ENCODE results near the gene KRTAP21-2. TPM values are rescaled to one million over a fixed set of nuclear protein-coding genes. Genes with fewer than 3 reads are reported as not detected.

The KRTAP21-2 gene
- not detected in 2 replicates for total RNA-seq

- Histone ChIP-seq H4K20me1 (ENCODE audit: insufficient read depth, low read length) (no peaks in the 10 kb centered on the region), H3K4me1 (ENCODE audit: insufficient read depth, low read length) (no peaks in the 10 kb centered on the region), H2AFZ (ENCODE audit: low read length) (no peak within 1 kb of the TSS), H3K4me3 (ENCODE audit: insufficient read depth, low read length) (no peak within 1 kb of the TSS), H3K9me3 (ENCODE audit: low read depth, low read length) (peaks cover 5% of the 10 kb centered on the region), H3K79me2 (ENCODE audit: insufficient read depth, low read length) (no peaks in the 10 kb centered on the region), H3K4me2 (ENCODE audit: insufficient read depth, low read length) (no peak within 1 kb of the TSS), H3K36me3 (ENCODE audit: insufficient read depth, low read length) (no peaks in the 10 kb centered on the region), H3K27me3 (ENCODE audit: insufficient read depth, low read length) (no peaks in the 10 kb centered on the region), H3K27ac (ENCODE audit: low read depth, low read length) (no peak within 1 kb of the TSS)
- TF ChIP-seq CTCF (IDR thresholded peaks at IDR 0.05; ENCODE audit: extremely low read depth, low read depth, low read length): no peak
- DNase-seq (ENCODE audit: insufficient read length, low spot score, missing footprints): no peak
Measured at GRCh38 chr21:30747159-30747558, at the start of gene KRTAP21-2. KRTAP21-2 (minus strand) TSS chr21:30747259; CDS start chr21:30747202, 57 bp downstream.

GRCh38 chr21:30793581-30794314, 46.7 kb upstream of the KRTAP21-2 start:
- H3K4me1 ChIP-seq (ENCODE audit: insufficient read depth, low read length): no peaks in the 10 kb centered on the region
- TF ChIP-seq CTCF (IDR thresholded peaks at IDR 0.05; ENCODE audit: extremely low read depth, low read depth, low read length): no peak
- H3K36me3 ChIP-seq (ENCODE audit: insufficient read depth, low read length): no peaks in the 10 kb centered on the region
- no peaks in the 10 kb centered on the region for H3K27me3 ChIP-seq (ENCODE audit: insufficient read depth, low read length)
- no peak overlapping the region for H3K4me3 ChIP-seq (ENCODE audit: insufficient read depth, low read length)
- no peaks in the 10 kb centered on the region for H4K20me1 ChIP-seq (ENCODE audit: insufficient read depth, low read length)
- H3K79me2 ChIP-seq (ENCODE audit: insufficient read depth, low read length): no peaks in the 10 kb centered on the region
- H3K9me3 ChIP-seq (ENCODE audit: low read depth, low read length): peaks cover 2% of the 10 kb centered on the region
- H3K27ac ChIP-seq (ENCODE audit: low read depth, low read length): no peak overlapping the region
- no peak overlapping the region for H3K4me2 ChIP-seq (ENCODE audit: insufficient read depth, low read length)
- no peak for DNase-seq (ENCODE audit: insufficient read length, low spot score, missing footprints)
- H2AFZ ChIP-seq (ENCODE audit: low read length): no peak overlapping the region

DNA sequence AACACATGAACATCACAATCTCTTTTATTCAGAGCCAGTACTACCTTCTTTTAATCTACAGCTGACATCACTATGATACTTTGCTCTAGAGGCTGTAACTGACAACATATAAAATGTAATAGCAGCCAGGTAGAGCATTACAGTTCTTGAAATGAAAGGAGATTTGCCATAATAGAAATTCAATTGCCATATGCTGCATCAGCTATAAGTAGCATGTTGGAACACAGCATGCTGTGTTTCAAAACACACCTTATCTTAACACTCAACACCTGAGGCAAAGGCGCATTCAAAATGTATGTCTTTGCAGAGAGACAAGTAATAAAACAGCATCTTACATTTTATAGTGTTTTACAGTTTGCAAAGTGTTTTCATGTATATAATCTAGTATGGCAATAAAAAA, 32.2 kb upstream of the KRTAP21-2 start:
- Histone ChIP-seq H3K4me1 (ENCODE audit: insufficient read depth, low read length) (no peaks in the 10 kb centered on the region), H3K9me3 (ENCODE audit: low read depth, low read length) (peaks cover 3% of the 10 kb centered on the region), H3K36me3 (ENCODE audit: insufficient read depth, low read length) (no peaks in the 10 kb centered on the region), H3K27me3 (ENCODE audit: insufficient read depth, low read length) (no peaks in the 10 kb centered on the region), H3K79me2 (ENCODE audit: insufficient read depth, low read length) (no peaks in the 10 kb centered on the region), H2AFZ (ENCODE audit: low read length) (no peak overlapping the region), H3K4me3 (ENCODE audit: insufficient read depth, low read length) (no peak overlapping the region), H4K20me1 (ENCODE audit: insufficient read depth, low read length) (no peaks in the 10 kb centered on the region), H3K27ac (ENCODE audit: low read depth, low read length) (no peak overlapping the region), H3K4me2 (ENCODE audit: insufficient read depth, low read length) (no peak overlapping the region)
- no peak for TF ChIP-seq CTCF (IDR thresholded peaks at IDR 0.05; ENCODE audit: extremely low read depth, low read depth, low read length)
- no peak for DNase-seq (ENCODE audit: insufficient read length, low spot score, missing footprints)

GRCh38 chr21:30769724-30770431, 22.8 kb upstream of the KRTAP21-2 start:
- Histone ChIP-seq H4K20me1 (ENCODE audit: insufficient read depth, low read length) (no peaks in the 10 kb centered on the region), H3K36me3 (ENCODE audit: insufficient read depth, low read length) (no peaks in the 10 kb centered on the region), H3K79me2 (ENCODE audit: insufficient read depth, low read length) (no peaks in the 10 kb centered on the region), H3K9me3 (ENCODE audit: low read depth, low read length) (no peaks in the 10 kb centered on the region), H3K27me3 (ENCODE audit: insufficient read depth, low read length) (no peaks in the 10 kb centered on the region), H2AFZ (ENCODE audit: low read length) (no peak overlapping the region), H3K4me3 (ENCODE audit: insufficient read depth, low read length) (no peak overlapping the region), H3K4me2 (ENCODE audit: insufficient read depth, low read length) (no peak overlapping the region), H3K4me1 (ENCODE audit: insufficient read depth, low read length) (no peaks in the 10 kb centered on the region), H3K27ac (ENCODE audit: low read depth, low read length) (no peak overlapping the region)
- DNase-seq (ENCODE audit: insufficient read length, low spot score, missing footprints): no peak
- TF ChIP-seq CTCF (IDR thresholded peaks at IDR 0.05; ENCODE audit: extremely low read depth, low read depth, low read length): no peak
